ENCODE results near the gene GPALPP1.
"Not testable (repeated sequence)": the region's sequence is repeated elsewhere in the genome, so short reads cannot be mapped to it uniquely, and the experiment has no call there.

DNA sequence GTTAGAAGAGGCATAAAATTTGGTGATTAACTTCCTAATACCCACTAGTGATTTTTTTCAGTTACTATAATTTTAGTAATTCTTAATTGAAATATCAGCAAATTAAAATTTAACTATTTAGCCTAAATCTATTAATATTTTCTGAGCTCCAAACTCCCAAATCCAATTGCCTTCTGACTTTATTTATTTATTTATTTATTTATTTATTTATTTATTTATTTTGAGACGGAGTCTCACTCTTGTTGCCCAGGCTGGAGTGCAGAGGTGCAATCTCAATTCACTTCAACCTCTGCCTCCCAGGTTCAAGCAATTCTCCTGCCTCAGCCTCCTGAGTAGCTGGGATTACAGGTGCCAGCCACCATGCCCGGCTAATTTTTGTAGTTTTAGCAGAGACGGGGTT is 74.6 kb downstream of the GPALPP1 start:
- not testable (repeated sequence) for TF ChIP-seq POLR2A, POLR2AphosphoS5 (IDR thresholded peaks at IDR 0.05; ENCODE audit: low read depth, low read length)
